T-helper 1 cell treated with Interleukin-12 subunit alpha and Interleukin-12 subunit beta and Interleukin-4 antibody, amounts not matched to agents 30 μg/mL and 1 μg/mL, for 36 hours (primary cell): ENCODE measurements around the gene INSYN2B.
"Not testable (repeated sequence)": the region's sequence is repeated elsewhere in the genome, so short reads cannot be mapped to it uniquely, and the experiment has no call there.

Experiments used
- H3K27ac Mint-ChIP-seq: one replicate; pipeline ENCODE4 v1.8.0; 2021; ENCODE audit warnings: mild to moderate bottlenecking, mixed read lengths
- H3K27me3 Mint-ChIP-seq: one replicate; pipeline ENCODE4 v1.8.0; 2021; ENCODE audit warnings: low read depth, mixed read lengths
- H3K36me3 Mint-ChIP-seq: one replicate; pipeline ENCODE4 v1.8.0; 2021; ENCODE audit warnings: low read depth, mixed read lengths
- H3K4me1 Mint-ChIP-seq: one replicate; pipeline ENCODE4 v1.8.0; 2021; ENCODE audit warnings: low read depth, mixed read lengths
- H3K4me3 Mint-ChIP-seq: one replicate; pipeline ENCODE4 v1.8.0; 2021; ENCODE audit warnings: mild to moderate bottlenecking, moderate library complexity, mixed read lengths
- H3K9me3 Mint-ChIP-seq: one replicate; pipeline ENCODE4 v1.8.0; 2021; ENCODE audit warnings: mixed read lengths

The INSYN2B gene

GRCh38 chr5:169851321-169851850, 128.9 kb downstream of the INSYN2B start:
- H3K27ac Mint-ChIP-seq: no peak overlapping the region

GRCh38 chr5:169850409-169850808, 129.9 kb downstream of the INSYN2B start:
- no peak overlapping the region for H3K4me3 Mint-ChIP-seq
- H3K36me3 Mint-ChIP-seq: peaks cover 72% of the 10 kb centered on the region
- H3K9me3 Mint-ChIP-seq: peaks cover 44% of the 10 kb centered on the region
- peaks cover 2% of the 10 kb centered on the region for H3K4me1 Mint-ChIP-seq
- H3K27ac Mint-ChIP-seq: no peak overlapping the region
- H3K27me3 Mint-ChIP-seq: no peaks in the 10 kb centered on the region

More at GRCh38 chr5:169851321-169851850, 128.9 kb downstream of the INSYN2B start:
- H3K4me3 Mint-ChIP-seq: no peak overlapping the region
- peaks cover 6% of the 10 kb centered on the region for H3K4me1 Mint-ChIP-seq
- peaks cover 49% of the 10 kb centered on the region for H3K9me3 Mint-ChIP-seq
- H3K27me3 Mint-ChIP-seq: no peaks in the 10 kb centered on the region
- peaks cover 76% of the 10 kb centered on the region for H3K36me3 Mint-ChIP-seq

GRCh38 chr5:169848792-169849191, 131.5 kb downstream of the INSYN2B start:
- H3K36me3 Mint-ChIP-seq: peaks cover 74% of the 10 kb centered on the region
- no peak overlapping the region for H3K4me3 Mint-ChIP-seq
- H3K27ac Mint-ChIP-seq: no peak overlapping the region
- no peaks in the 10 kb centered on the region for H3K27me3 Mint-ChIP-seq
- peaks cover 7% of the 10 kb centered on the region for H3K4me1 Mint-ChIP-seq
- H3K9me3 Mint-ChIP-seq: peaks cover 44% of the 10 kb centered on the region

- peaks cover 44% of the 10 kb centered on the region for H3K9me3 Mint-ChIP-seq
- H3K36me3 Mint-ChIP-seq: peaks cover 74% of the 10 kb centered on the region
- H3K4me3 Mint-ChIP-seq: no peak overlapping the region
- H3K27me3 Mint-ChIP-seq: no peaks in the 10 kb centered on the region
- H3K27ac Mint-ChIP-seq: no peak overlapping the region
- H3K4me1 Mint-ChIP-seq: peaks cover 8% of the 10 kb centered on the region
These were observed 132.0 kb downstream of the INSYN2B start for GRCh38 chr5:169848271-169848670.

- H3K27me3 Mint-ChIP-seq: no peaks in the 10 kb centered on the region
- H3K4me1 Mint-ChIP-seq: peaks cover 7% of the 10 kb centered on the region
- no peak overlapping the region for H3K27ac Mint-ChIP-seq
- H3K36me3 Mint-ChIP-seq: peaks cover 72% of the 10 kb centered on the region
- H3K9me3 Mint-ChIP-seq: peaks cover 38% of the 10 kb centered on the region
- no peak overlapping the region for H3K4me3 Mint-ChIP-seq
These were observed 132.8 kb downstream of the INSYN2B start for GRCh38 chr5:169847519-169847918.

- Mint-ChIP-seq H3K9me3 (no peaks in the 10 kb centered on the region), H3K4me1 (peaks cover 16% of the 10 kb centered on the region), H3K27ac (no peak overlapping the region), H3K36me3 (peaks cover 60% of the 10 kb centered on the region), H3K27me3 (no peaks in the 10 kb centered on the region), H3K4me3 (no peak overlapping the region)
These were observed 137.6 kb downstream of the INSYN2B start for GRCh38 chr5:169842699-169843098.

- H3K4me3 Mint-ChIP-seq: no peak overlapping the region
- H3K27ac Mint-ChIP-seq: no peak overlapping the region
- peaks cover 58% of the 10 kb centered on the region for H3K36me3 Mint-ChIP-seq
- no peaks in the 10 kb centered on the region for H3K27me3 Mint-ChIP-seq
- no peaks in the 10 kb centered on the region for H3K9me3 Mint-ChIP-seq
- peaks cover 24% of the 10 kb centered on the region for H3K4me1 Mint-ChIP-seq
These were observed 139.9 kb downstream of the INSYN2B start for GRCh38 chr5:169840405-169840804.

GRCh38 chr5:169838688-169839087, 141.6 kb downstream of the INSYN2B start:
- no peak overlapping the region for H3K4me3 Mint-ChIP-seq
- peaks cover 22% of the 10 kb centered on the region for H3K4me1 Mint-ChIP-seq
- H3K36me3 Mint-ChIP-seq: peaks cover 51% of the 10 kb centered on the region
- H3K9me3 Mint-ChIP-seq: no peaks in the 10 kb centered on the region
- H3K27me3 Mint-ChIP-seq: no peaks in the 10 kb centered on the region
- H3K27ac Mint-ChIP-seq: no peak overlapping the region

- Mint-ChIP-seq H3K27ac (no peak overlapping the region), H3K4me3 (no peak overlapping the region), H3K9me3 (no peaks in the 10 kb centered on the region), H3K36me3 (peaks cover 46% of the 10 kb centered on the region), H3K27me3 (no peaks in the 10 kb centered on the region), H3K4me1 (peaks cover 26% of the 10 kb centered on the region)
These were observed 142.6 kb downstream of the INSYN2B start for GRCh38 chr5:169837686-169838085.

GRCh38 chr5:169836835-169837536, 143.3 kb downstream of the INSYN2B start:
- Mint-ChIP-seq H3K4me3 (no peak overlapping the region), H3K9me3 (no peaks in the 10 kb centered on the region), H3K27ac (no peak overlapping the region), H3K27me3 (no peaks in the 10 kb centered on the region), H3K4me1 (peaks cover 33% of the 10 kb centered on the region), H3K36me3 (peaks cover 44% of the 10 kb centered on the region)

- Mint-ChIP-seq H3K4me1 (peaks cover 43% of the 10 kb centered on the region), H3K36me3 (peaks cover 30% of the 10 kb centered on the region), H3K27ac (peak overlapping the region; percentile 62)
- H3K27me3 Mint-ChIP-seq, H3K4me3 Mint-ChIP-seq, H3K9me3 Mint-ChIP-seq: not testable (repeated sequence)
These were observed 145.8 kb downstream of the INSYN2B start for GRCh38 chr5:169834540-169834939.

- peak overlapping the region; percentile 39 for H3K27ac Mint-ChIP-seq
- not testable (repeated sequence) for H3K27me3 Mint-ChIP-seq, H3K4me3 Mint-ChIP-seq, H3K9me3 Mint-ChIP-seq
- H3K36me3 Mint-ChIP-seq: peaks cover 31% of the 10 kb centered on the region
- peaks cover 45% of the 10 kb centered on the region for H3K4me1 Mint-ChIP-seq
These were observed 146.5 kb downstream of the INSYN2B start for GRCh38 chr5:169833681-169834292.

- Mint-ChIP-seq H3K4me3 (no peak overlapping the region), H3K4me1 (peaks cover 45% of the 10 kb centered on the region), H3K9me3 (no peaks in the 10 kb centered on the region), H3K27me3 (no peaks in the 10 kb centered on the region), H3K36me3 (peaks cover 29% of the 10 kb centered on the region), H3K27ac (peak overlapping the region; percentile 55)
These were observed 147.4 kb downstream of the INSYN2B start for GRCh38 chr5:169832845-169833244.

- no peak overlapping the region for H3K4me3 Mint-ChIP-seq
- peak overlapping the region; percentile 61 for H3K27ac Mint-ChIP-seq
- peaks cover 44% of the 10 kb centered on the region for H3K4me1 Mint-ChIP-seq
- H3K9me3 Mint-ChIP-seq: no peaks in the 10 kb centered on the region
- no peaks in the 10 kb centered on the region for H3K27me3 Mint-ChIP-seq
- H3K36me3 Mint-ChIP-seq: peaks cover 27% of the 10 kb centered on the region
These were observed 148.0 kb downstream of the INSYN2B start for GRCh38 chr5:169832304-169832703.

GRCh38 chr5:169831331-169831730, 149.0 kb downstream of the INSYN2B start:
- H3K4me3 Mint-ChIP-seq: no peak overlapping the region
- H3K27ac Mint-ChIP-seq: peak overlapping the region; percentile 49

More at GRCh38 chr5:169831331-169831730, 149.0 kb downstream of the INSYN2B start:
- H3K9me3 Mint-ChIP-seq: no peaks in the 10 kb centered on the region
- peaks cover 41% of the 10 kb centered on the region for H3K4me1 Mint-ChIP-seq
- H3K36me3 Mint-ChIP-seq: peaks cover 24% of the 10 kb centered on the region
- H3K27me3 Mint-ChIP-seq: no peaks in the 10 kb centered on the region
